GM23338 (cell line): ENCODE data around the gene POU2AF2.

Source experiments
- CREB1 ChIP-seq: fragments of 250-450 bp; sonication (Bioruptor Pico); IDR thresholded peaks from 2 replicates; pipeline ENCODE4 v1.5.0; 2020; ENCODE audit warnings: low read depth, mild to moderate bottlenecking, moderate library complexity
- CTCF ChIP-seq, 2 experiments: fragments of 200-600 bp in 1 of 2; sonication (generic) in 1 of 2; conservative IDR thresholded peaks; 2 replicates each; pipeline versions ENCODE4 v1.5.1 to v1.6.1; 2016 to 2017; ENCODE audit warnings: antibody characterized with exemption in 2 of 2, low read depth in 2 of 2, mild to moderate bottlenecking in 2 of 2, moderate library complexity in 1 of 2
- ETS1 ChIP-seq: IDR thresholded peaks from 2 replicates; pipeline ENCODE4 v1.6.1; 2016; ENCODE audit warnings: antibody characterized with exemption
- EZH2 ChIP-seq: fragments of 200-600 bp; sonication (generic); IDR thresholded peaks from one replicate; pipeline ENCODE4 v1.8.0; 2017; ENCODE audit warnings: antibody characterized with exemption, mild to moderate bottlenecking, low read depth; ENCODE audit not compliant: unreplicated experiment
- EZH2phosphoT487 ChIP-seq: fragments of 200-600 bp; sonication (generic); IDR thresholded peaks from one replicate; pipeline ENCODE4 v1.8.1; 2018; ENCODE audit warnings: antibody characterized with exemption; ENCODE audit not compliant: unreplicated experiment
- JUNB ChIP-seq: IDR thresholded peaks from one replicate; pipeline ENCODE4 v1.6.1; 2016; ENCODE audit warnings: antibody characterized with exemption; ENCODE audit not compliant: unreplicated experiment
- NANOG ChIP-seq: IDR thresholded peaks from 2 replicates; pipeline ENCODE4 v1.6.1; 2016; ENCODE audit warnings: antibody characterized with exemption, borderline replicate concordance
- POLR2AphosphoS5 ChIP-seq: IDR thresholded peaks from 2 replicates; pipeline ENCODE4 v1.6.1; 2016; ENCODE audit warnings: antibody characterized with exemption, low read depth
- REST ChIP-seq: IDR thresholded peaks from one replicate; pipeline ENCODE4 v1.6.1; 2018; ENCODE audit warnings: antibody characterized with exemption; ENCODE audit not compliant: unreplicated experiment
- STAT1 ChIP-seq: IDR thresholded peaks from one replicate; pipeline ENCODE4 v1.6.1; 2016; ENCODE audit warnings: antibody characterized with exemption; ENCODE audit not compliant: unreplicated experiment
- ZNF114 ChIP-seq: fragments of 250-450 bp; sonication (Bioruptor Pico); IDR thresholded peaks from 2 replicates; pipeline ENCODE4 v1.5.0; 2020; ENCODE audit warnings: mild to moderate bottlenecking, moderate library complexity

- TF ChIP-seq CTCF (conservative IDR thresholded peaks at IDR 0.05; ENCODE audit: low read depth in 2 of 2) (no peak), CREB1 (no peak), EZH2 (no peak), JUNB (no peak), POLR2AphosphoS5 (no peak), REST (no peak), STAT1 (no peak), EZH2phosphoT487 (no peak), ETS1 (no peak), ZNF114 (CRISPR knock-in tag) (no peak), NANOG (no peak)
Measured at GRCh38 chr11:111326824-111327223, 81.3 kb downstream of the POU2AF2 start.
